HuH-7 (cell line): ENCODE data around the gene PDE6D.
"Not testable (repeated sequence)": the region's sequence is repeated elsewhere in the genome, so short reads cannot be mapped to it uniquely, and the experiment has no call there.

Experiments
- DNase-seq: peaks from one replicate; pipeline ENCODE4 v3.0.0; 2011; ENCODE audit warnings: low spot score

Gene PDE6D

DNA sequence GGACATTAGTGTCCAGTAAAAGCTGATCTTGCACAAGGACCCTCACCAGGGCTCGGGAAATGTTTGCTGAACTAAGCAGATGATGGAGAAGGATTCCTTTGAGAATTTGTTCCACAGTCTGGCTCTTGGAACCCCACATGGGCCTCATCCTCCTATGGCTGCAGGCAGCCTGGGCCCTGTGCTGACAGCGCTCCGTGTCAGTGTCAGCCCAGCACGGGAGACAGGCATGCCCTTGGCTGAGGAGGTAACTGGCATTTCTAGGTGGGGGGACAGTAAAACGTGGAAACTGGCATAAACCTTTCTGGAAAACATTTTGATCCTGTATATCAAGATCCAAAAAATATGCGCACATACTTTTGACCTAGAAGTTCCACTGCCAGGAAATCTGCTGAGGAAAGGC is 62.3 kb downstream of the PDE6D start:
- DNase-seq: no peak

DNA sequence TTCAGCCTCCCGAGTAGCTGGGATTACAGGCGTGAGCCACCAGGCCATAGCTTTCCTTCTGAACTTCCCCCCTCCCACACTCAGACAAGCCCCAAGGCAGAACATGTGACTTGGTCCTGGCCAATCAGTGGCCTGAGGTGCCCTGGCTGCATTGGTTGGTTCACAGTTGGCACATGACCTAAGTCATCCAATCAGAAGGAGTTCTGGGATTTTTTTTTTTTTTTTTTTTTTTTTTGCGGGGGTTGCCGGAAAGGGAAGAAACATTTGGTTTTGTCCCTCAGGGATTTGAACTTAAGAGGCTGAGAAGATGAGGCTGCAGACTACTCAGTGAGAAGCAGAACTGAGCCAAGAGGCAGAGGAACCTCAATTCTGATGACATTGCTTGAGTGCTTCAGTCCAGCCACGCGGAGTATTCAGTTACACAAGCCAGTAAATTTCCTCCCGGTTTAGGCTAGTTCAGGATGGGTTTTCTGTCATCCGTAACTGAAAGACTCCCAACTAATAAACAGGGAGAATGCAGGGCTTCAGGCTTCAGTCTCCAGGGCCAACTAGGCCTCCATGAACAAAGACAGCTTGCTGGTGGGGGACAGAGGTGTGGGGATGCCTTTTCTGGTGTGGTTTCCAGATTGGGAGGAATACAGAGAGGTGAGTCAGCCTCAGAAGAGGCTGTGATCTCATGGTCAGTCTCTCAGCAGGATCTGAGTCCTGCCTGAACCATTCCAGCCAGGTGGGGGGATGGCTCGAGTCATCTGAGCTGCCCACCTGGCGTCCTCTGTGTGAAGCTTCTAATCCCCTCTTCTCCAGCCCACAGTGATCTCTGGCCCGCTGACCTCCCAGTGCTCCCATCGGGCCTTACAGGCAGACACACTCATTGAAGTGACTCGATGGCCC is 63.6 kb downstream of the PDE6D start:
- no peak for DNase-seq

DNA sequence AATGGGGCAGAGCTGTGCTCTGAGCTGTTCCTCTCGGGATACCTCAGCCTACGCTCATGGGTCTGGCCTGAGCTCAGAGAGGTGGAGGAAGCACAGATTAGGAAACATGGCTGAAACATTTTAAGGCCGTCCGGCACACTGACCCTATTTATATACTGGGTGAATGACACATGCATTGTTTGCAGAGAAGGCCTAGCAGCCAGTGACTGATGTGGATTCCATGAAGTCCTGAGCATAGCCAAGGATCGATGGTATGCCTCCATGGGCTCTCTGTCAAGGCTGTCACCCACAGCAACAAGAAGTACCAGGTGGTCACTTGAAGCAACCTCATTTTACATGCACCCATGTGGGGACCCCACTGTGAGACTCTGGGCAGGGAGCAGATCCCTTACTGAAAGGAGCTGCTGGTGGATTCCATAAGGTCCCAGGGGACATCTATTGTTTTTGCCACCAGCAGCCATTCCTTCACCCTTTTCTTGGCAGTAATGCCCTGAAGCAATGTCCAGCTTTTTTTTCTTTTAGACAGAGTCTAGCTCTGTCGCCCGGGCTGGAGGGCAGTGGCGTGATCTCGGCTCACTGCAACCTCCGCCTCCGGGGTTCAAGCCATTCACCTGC is 64.3 kb downstream of the PDE6D start:
- no peak for DNase-seq

DNA sequence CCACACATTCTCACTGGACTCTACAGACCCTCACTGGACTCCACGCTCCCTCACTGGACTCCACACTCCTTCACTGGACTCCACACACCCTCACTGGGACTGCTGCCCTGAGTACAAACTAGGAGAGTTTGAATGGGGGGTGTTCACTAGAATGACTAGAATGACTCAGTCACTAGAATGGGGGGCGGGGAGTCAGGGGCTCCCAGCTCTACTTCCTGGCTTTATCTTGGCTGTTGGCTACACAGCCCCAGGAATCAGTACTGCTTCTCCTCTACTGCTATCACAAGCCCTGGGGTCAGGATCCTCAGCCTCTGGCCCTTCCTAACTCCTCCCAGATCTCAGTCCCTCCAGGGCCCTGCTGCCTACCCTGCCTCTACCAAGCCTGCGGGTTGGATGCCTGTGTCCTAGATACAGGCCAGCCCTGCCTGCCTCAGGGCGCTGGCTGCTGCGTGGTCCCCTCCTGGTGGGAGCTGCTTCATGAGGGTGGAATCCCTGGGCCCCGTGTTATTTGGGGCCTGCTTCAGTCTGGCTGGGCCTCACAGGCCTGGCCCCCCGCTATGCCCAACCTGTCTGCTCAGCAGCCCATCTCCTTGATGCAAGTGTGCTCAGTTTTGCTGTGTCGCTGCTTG is 65.0 kb downstream of the PDE6D start:
- no peak for DNase-seq

DNA sequence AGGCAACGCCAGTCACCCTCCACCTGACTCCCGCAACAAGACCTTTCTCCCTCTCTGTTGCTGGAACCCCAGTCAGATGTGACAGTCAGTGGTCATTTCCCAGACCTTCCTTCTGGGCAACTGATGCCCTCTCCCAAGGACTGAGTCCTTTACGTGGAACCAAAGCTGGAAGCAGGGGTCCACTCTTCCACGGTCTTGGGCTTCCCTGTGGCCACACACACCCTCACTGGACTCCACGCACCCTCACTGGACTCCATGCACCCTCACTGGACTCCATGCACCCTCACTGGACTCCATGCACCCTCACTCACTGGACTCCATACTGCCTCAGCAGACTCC is 65.6 kb downstream of the PDE6D start:
- DNase-seq: no peak

DNA sequence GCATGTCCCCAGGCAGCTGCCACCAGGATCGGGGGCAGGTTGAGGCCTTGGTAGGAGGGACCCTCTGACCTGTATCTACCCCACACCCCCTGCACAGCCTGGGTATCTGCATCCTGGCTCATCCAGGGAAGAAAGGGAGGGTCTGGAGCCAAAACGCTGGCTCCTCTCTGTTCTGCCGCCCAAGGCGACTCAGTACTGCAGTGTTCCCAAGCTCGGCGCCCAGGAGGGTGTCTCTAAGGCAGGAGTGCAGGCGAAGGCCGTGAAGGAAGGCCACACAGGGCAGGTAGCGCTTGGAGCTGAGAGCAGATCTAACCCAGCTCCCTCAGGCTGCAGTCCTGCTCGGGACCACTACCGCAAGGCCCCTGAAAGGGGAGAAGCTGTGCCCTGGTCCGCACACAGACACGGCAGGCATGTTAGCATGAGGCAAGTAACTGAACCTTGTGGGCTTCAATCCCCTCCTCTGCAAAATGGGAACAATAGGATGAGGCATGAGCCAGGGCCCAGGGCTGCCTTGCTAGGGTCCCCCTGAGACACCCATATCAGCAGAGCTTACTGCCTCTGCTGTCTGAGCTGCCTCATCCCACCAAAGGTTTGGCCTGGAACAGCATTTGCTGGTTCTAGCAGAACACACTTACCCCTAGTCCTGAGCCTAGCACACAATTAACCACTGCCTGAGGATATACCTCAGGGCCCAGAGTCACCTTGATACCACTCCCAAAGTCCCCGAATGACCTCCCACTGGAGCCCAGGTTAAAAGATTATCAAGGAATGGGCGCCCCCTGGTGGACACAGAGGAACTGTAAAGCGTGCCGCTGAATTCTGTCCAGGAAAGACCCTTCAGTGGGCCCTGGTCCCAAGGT is 66.2 kb downstream of the PDE6D start:
- peak; percentile 74 for DNase-seq

DNA sequence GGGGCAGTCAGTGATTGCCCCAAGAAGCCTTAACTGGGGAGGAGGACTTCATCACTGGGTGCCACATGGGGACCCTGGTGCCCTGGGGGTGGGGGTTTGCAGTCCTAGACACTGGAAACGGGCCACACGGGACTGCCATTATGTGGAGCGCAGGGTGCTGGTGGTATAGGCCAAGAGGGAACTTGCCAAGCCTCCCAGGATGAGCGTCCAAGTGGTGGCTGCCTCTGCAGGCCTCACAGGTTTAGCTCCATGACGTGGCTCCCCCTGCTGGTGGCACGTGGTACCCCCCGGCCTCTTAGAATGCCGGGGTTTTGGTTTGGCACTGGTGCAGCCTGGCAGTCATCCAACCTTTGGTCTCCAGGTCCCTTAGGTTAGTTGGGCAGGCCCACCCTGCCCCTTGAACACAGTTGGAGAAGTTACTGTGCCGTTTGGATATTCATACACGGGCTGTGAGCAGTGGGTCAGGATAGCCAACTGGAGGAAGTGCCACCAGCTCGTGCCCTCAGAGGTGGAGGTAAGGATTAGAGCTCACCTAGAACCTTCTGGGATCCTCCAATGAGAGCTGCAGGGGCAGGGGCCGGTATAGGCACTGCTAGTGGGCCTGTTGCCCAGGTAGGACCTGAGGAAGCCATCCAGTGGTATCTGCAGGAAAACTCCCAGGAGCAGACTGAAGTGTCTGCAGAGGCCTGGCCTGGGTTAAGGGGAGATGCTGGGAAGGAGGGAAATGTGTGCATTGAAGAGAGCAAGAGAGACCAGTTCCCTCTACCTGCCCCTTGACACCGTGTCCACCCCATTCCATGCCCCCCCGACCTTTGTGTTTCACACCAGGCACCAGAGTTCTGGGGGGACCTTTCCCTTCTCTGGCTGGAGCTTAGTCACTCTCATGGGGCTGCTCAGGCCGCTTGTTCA is 67.1 kb downstream of the PDE6D start:
- DNase-seq: peak; percentile 87

DNA sequence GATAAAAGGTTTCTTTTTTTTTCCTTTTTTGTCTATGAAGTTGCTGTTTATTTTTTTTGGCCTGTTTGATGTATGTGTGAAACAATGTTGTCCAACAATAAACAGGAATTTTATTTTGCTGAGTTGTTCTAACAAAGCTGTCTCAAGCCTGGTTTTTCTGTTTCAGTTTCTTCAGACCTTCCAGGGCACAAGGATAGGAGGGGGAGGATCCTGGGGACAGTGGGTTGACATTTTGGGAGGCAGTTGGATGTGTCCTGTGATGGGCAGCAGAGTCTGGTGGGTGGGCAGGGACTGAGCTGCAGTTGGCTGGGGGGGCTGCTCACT is 67.7 kb downstream of the PDE6D start:
- DNase-seq: not testable (repeated sequence)

DNA sequence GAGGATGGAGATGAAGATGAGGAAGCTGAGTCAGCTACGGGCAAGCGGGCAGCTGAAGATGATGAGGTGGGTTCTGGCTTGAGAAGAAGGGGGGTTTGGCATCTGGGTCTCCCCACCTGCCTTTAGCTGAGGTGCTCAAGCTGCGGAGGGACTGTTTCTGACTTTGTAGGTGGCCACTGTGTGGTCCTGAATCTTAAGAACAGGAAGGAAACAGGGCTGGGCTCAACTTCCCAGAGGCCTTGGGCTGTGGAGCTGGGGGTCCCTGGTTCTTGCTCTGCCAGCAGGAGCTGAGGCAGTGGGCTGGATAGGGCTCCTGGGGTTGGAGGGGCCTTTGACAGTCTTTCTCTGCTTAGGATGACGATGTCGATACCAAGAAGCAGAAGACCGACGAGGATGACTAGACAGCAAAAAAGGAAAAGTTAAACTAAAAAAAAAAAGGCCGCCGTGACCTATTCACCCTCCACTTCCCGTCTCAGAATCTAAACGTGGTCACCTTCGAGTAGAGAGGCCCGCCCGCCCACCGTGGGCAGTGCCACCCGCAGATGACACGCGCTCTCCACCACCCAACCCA is 68.5 kb downstream of the PDE6D start:
- not testable (repeated sequence) for DNase-seq

DNA sequence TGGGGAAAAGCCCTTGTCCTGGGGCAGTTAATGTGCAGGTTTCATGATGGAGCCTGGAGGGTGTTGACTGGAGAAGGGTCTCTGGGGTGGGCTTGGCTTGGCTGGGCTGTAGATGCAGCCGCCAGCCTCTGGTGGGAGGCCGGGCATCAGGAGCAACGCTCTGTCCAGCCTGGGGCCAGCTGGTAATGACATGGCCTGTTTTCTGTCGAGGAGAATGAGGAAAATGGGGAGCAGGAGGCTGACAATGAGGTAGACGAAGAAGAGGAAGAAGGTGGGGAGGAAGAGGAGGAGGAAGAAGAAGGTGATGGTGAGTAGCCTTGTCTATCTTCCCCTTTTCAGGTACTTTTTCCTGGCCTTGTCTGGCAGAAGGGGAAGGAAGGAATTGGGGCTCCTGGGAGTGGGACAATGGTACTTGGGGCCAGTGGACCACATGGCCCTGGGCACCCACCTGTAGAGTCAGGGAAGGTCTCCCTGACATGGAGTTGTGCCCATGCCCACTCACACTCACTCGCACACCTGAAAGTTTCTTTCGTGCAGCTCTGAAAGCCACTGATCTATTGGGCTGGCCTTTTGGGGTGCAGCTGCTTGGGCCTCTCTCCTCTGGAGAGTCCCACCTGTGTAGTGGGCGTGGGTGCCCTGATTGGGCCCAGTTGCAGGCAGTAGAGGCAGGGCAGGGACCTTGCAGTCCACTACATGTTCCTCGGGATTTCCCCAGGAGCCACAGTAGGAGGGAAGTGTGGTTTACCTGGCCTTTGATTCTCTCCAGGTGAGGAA is 69.2 kb downstream of the PDE6D start:
- no peak for DNase-seq

DNA sequence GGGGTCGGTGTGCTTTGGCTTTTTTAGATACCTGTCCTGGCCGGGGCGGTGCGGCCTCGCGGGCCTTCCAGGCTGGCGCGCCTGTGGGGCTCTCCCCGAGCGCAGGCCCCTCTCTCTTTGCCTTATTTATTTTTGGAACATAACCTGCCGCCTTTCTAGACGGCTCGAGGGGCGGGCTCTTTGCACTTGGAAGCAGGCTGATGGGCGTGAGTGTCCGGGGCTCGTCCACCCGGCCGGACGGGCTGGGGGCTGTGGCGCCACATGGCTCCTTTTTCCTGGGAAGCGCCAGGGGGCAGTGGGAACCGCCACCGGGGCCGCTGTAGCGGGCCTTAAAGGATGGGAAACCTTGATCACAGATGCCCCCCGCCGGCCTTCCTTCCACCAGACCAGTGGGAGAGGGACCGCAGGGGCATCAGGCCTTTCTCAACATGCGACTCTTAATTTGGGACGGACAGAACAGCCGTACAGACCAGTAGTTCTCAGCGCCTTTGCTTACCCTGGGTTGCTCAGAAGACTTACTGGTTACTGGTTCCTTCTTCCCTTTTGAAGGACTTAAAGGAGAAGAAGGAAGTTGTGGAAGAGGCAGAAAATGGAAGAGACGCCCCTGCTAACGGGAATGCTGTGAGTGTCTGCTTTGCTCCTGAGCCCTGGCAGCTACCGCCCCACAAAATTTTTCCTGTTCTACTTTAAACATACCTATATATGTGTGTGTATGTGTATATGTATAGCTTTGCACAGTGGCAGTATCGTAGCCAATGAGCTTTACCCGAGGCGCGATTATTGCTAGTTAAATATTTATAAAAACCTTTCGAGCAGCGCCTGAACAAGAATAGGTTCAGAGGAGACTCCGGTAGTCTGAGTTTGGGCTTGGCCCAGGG is 70.0 kb downstream of the PDE6D start:
- DNase-seq: no peak

DNA sequence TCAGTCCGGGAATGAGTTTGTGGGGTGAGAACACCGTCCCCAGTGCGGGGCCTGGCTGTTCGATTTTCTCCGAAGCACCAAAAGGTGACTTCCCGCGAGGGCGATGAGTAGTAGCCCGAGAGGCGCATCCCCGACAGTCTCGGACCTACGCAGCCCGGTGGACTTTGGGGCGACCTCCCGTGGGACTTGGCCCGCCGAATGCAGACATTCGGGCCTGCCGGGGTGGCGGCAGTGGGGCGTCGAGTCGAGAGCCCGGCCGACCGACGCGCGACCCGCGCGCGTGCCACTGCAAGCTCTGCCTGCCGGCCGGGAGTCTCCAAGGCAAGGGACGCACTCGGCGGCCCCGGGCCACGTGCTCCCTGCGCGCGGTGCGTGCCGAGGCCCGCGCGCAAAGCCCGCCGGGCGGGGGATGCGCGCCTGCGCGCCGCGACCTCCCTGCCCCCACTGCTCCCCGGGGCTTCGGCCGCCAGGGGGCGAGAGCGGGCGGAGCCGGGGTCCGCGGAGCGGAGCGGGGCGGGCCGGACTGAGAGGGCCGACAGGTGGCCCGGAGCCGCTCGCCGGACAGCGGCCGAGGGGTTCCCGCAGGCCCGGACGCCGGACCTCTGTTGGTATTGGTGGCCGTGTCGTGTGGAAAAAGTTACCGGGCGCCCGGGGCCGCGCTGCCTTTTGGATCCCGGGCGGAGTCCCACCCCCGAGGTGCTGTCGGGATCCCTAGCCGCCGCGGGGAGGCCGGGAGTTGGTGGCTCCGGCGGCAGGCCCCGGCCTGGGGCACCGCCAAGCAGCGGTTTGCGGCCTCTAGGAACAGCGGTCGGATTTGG is 70.9 kb downstream of the PDE6D start:
- DNase-seq: peak; percentile 88

DNA sequence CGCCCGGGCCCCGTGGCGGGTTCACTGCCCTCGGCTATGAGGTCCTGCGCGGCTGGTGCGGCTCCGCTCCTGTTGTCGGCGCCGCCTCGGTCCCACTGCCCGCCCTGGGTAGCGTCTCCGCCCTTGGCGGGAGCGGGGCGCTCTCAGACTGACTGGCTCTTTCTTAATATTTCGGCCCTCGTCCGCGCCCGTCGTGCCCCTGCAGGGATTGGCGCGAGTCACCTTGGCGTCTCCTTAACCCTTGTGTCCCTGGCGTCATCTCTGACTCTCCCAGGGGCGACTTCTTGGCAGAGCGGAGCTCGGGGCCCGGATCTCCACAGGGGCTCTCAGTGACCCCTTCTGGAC is 71.5 kb downstream of the PDE6D start:
- no peak for DNase-seq

DNA sequence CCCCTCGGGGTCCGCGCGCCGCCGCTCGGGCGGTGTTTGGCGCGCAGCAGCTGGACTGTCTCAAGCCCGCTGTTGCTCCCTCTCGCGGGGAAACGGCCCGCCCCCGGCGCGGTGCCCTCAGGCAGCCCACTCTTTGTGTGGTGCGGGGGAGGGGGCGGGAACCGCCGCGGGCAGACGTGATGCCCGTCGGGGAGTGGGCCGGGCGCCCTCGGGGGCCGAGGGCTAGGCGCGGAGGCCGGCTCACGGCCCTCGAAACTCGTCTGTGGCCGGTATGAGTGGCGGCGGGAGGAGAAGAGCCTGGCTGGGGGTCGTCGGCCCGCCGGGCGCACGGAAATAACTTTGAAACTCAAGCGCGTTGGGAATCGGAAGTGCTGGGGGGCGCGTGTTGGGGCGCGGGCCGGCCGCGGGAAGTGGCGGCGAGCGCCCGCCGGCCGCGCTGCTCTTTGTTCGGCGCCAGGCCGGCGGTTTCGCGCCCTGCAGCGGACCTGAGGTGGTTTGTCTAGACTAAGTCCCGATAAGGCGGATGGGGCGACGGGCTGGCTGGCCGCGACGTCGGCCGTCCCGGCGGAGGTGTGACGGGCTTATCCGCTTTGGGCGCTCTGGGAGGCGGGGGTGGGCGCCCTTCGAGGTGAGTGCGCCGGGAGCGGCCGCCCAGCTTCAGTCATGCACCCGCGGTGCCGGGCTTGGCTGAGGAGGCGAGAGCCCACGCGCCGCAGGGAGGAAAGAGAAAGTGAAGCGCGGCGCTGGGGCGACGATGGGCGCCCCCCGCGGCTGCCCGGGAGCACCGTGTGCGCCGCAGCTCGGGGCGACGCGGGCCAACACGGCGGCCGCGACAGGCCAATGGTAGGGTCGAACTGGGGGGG is 72.1 kb downstream of the PDE6D start:
- DNase-seq: no peak

DNA sequence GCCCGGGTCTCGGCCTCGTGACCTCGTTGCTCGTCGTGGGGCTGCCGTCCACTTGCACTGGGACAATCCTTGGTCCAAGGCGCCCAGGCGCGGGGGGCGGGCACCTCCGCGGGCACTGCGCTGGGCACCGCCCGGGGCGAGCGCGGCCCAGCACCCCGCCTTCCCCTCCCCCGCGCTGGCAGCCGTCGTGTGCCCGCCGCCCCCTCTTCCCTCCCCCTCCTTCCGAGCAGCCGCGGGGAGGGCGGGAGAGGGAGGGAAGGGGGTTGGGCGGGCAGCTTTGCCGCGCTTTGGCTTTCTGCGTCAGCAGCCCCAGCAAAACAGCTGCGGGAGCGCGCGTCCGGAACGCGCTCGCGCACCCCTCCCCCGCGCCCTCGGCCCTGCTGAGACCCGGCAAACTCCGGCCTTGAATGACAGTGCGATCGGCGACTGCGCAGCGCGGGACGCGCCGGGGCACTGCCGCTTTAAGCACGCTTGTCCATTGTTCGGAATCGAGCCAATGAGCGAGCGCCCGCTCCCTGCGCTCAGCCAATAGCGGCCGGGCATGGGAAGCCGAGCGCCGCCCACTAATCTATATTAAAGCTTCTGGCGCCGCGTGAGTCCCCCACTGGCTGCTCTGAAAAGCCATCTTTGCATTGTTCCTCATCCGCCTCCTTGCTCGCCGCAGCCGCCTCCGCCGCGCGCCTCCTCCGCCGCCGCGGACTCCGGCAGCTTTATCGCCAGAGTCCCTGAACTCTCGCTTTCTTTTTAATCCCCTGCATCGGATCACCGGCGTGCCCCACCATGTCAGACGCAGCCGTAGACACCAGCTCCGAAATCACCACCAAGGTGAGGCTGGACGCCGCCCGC is 72.9 kb downstream of the PDE6D start, which contains the start of gene PTMA:
Gene PTMA (plus strand): TSS at position 599 of the 846 bp plus-strand sequence. CDS start 182 bp downstream, at position 781.
- DNase-seq: peak; percentile 96

DNA sequence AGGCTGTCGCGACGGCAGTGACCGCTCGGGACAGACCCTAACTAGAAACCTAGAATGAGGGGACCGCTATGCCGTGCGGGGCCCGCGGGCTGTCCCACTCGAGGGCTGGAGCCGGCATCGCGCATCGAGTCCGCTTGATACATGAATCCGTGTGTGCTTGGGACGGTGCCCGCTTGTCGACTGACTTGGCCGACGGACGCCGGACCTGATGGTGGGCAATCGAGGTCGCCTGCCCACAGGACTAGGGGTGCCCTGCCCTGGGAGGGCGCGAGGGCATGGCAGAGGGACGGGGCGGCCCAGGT is 73.5 kb downstream of the PDE6D start:
- no peak for DNase-seq
